ENCODE results near the gene CBLB.
"Not testable (repeated sequence)": the region's sequence is repeated elsewhere in the genome, so short reads cannot be mapped to it uniquely, and the experiment has no call there.

Gene CBLB

GRCh38 chr3:105770410-105770809, 98.4 kb downstream of the CBLB start:
- TF ChIP-seq CTCF (IDR thresholded peaks at IDR 0.05; ENCODE audit: low read depth, low read length): no peak
- H3K4me3 ChIP-seq (ENCODE audit: low read depth, low read length): no peak overlapping the region

GRCh38 chr3:105767776-105768175, 101.0 kb downstream of the CBLB start:
- H3K4me3 ChIP-seq (ENCODE audit: low read depth, low read length): no peak overlapping the region
- TF ChIP-seq CTCF (IDR thresholded peaks at IDR 0.05; ENCODE audit: low read depth, low read length): no peak

- no peak for TF ChIP-seq CTCF (IDR thresholded peaks at IDR 0.05; ENCODE audit: low read depth, low read length)
- no peak overlapping the region for H3K4me3 ChIP-seq (ENCODE audit: low read depth, low read length)
These were observed 101.6 kb downstream of the CBLB start for GRCh38 chr3:105767216-105767615.

- no peak for TF ChIP-seq CTCF (IDR thresholded peaks at IDR 0.05; ENCODE audit: low read depth, low read length)
- H3K4me3 ChIP-seq (ENCODE audit: low read depth, low read length): no peak overlapping the region
These were observed 103.5 kb downstream of the CBLB start for GRCh38 chr3:105765308-105765639.

GRCh38 chr3:105764378-105765307, 104.2 kb downstream of the CBLB start:
- no peak overlapping the region for H3K4me3 ChIP-seq (ENCODE audit: low read depth, low read length)
- no peak for TF ChIP-seq CTCF (IDR thresholded peaks at IDR 0.05; ENCODE audit: low read depth, low read length)

GRCh38 chr3:105763659-105764036, 105.2 kb downstream of the CBLB start:
- no peak for TF ChIP-seq CTCF (IDR thresholded peaks at IDR 0.05; ENCODE audit: low read depth, low read length)
- no peak overlapping the region for H3K4me3 ChIP-seq (ENCODE audit: low read depth, low read length)

GRCh38 chr3:105762749-105763658, 105.8 kb downstream of the CBLB start:
- H3K4me3 ChIP-seq (ENCODE audit: low read depth, low read length): no peak overlapping the region
- TF ChIP-seq CTCF (IDR thresholded peaks at IDR 0.05; ENCODE audit: low read depth, low read length): no peak

- not testable (repeated sequence) for H3K4me3 ChIP-seq (ENCODE audit: low read depth, low read length)
These were observed 106.6 kb downstream of the CBLB start for GRCh38 chr3:105762214-105762613.

Data from WI38 (cell line).